SU-DHL-6 (cell line): ENCODE measurements around the gene TPSB2.
"Not testable (repeated sequence)": the region's sequence is repeated elsewhere in the genome, so short reads cannot be mapped to it uniquely, and the experiment has no call there.

Experiments used
- H2AFZ ChIP-seq: fragments of 200-600 bp; sonication (generic); 2 replicates; pipeline ENCODE4 v1.6.1; 2014; ENCODE audit warnings: low read depth, mild to moderate bottlenecking, moderate library complexity, mixed read lengths, antibody characterized with exemption, low read length; ENCODE audit not compliant: severe bottlenecking
- H3F3A ChIP-seq: fragments of 200-600 bp; shearing (Covaris generic); 2 replicates; pipeline ENCODE4 v1.6.0; 2016; ENCODE audit warnings: antibody characterized with exemption, mild to moderate bottlenecking; ENCODE audit not compliant: insufficient read depth
- H3K27ac ChIP-seq: fragments of 200-600 bp; sonication (generic); 2 replicates; pipeline ENCODE4 v1.5.1; 2016; ENCODE audit warnings: low read depth, mild to moderate bottlenecking, low read length, moderate library complexity, mixed read lengths
- H3K27me3 ChIP-seq: fragments of 200-600 bp; sonication (generic), shearing (Covaris generic); 2 replicates; pipeline ENCODE4 v1.6.0; 2014; ENCODE audit warnings: mild to moderate bottlenecking, low read length
- H3K36me3 ChIP-seq: fragments of 200-600 bp; sonication (generic); 2 replicates; pipeline ENCODE4 v1.6.1; 2014; ENCODE audit warnings: mild to moderate bottlenecking, low read length, mixed read lengths
- H3K4me2 ChIP-seq: fragments of 300-600, 200-600 bp; shearing (Covaris generic), sonication (generic); 2 replicates; pipeline ENCODE4 v1.6.0; 2014; ENCODE audit warnings: low read length, low read depth, mild to moderate bottlenecking; ENCODE audit not compliant: poor library complexity, severe bottlenecking
- H3K4me3 ChIP-seq: fragments of 200-600 bp; sonication (generic); 2 replicates; pipeline ENCODE4 v1.5.1; 2014; ENCODE audit warnings: antibody characterized with exemption, low read length, mild to moderate bottlenecking, mixed read lengths; ENCODE audit not compliant: insufficient read depth, poor library complexity, severe bottlenecking
- H3K79me2 ChIP-seq: fragments of 200-600 bp; sonication (generic); 2 replicates; pipeline ENCODE4 v1.6.1; 2014; ENCODE audit warnings: mild to moderate bottlenecking, low read length, moderate library complexity; ENCODE audit not compliant: insufficient read depth
- H3K9ac ChIP-seq: fragments of 200-600 bp; sonication (generic); 2 replicates; pipeline ENCODE4 v1.7.0; 2014; ENCODE audit warnings: mild to moderate bottlenecking, low read length
- H3K9me2 ChIP-seq: fragments of 200-600 bp; sonication (generic); replicated peaks from 2 replicates; pipeline ENCODE4 v1.6.1; 2014; ENCODE audit warnings: low read length; ENCODE audit not compliant: insufficient read depth
- H3K9me3 ChIP-seq: fragments of 200-600 bp; sonication (generic); 2 replicates; pipeline ENCODE4 v1.6.1; 2014; ENCODE audit warnings: low read length, mixed read lengths; ENCODE audit not compliant: insufficient read depth
- H4K20me1 ChIP-seq: fragments of 200-600 bp; sonication (generic); 2 replicates; pipeline ENCODE4 v1.6.1; 2014; ENCODE audit warnings: low read depth, mild to moderate bottlenecking, antibody characterized with exemption, low read length, moderate library complexity, mixed read lengths
- EZH2phosphoT487 ChIP-seq: fragments of 200-600 bp; sonication (generic), shearing (Covaris generic); conservative IDR thresholded peaks from 2 replicates; pipeline ENCODE4 v1.6.1; 2018; ENCODE audit warnings: mild to moderate bottlenecking, antibody characterized with exemption, low read length, moderate library complexity, mixed read lengths
- TF ChIP-seq, protein P1 (sequence below): fragments of 200-600 bp; sonication (generic); IDR thresholded peaks from one replicate; pipeline ENCODE4 v1.5.1; 2017; ENCODE audit warnings: antibody characterized with exemption, mild to moderate bottlenecking, low read length, moderate library complexity; ENCODE audit not compliant: insufficient read depth, poor library complexity, severe bottlenecking

The TPSB2 gene

DNA sequence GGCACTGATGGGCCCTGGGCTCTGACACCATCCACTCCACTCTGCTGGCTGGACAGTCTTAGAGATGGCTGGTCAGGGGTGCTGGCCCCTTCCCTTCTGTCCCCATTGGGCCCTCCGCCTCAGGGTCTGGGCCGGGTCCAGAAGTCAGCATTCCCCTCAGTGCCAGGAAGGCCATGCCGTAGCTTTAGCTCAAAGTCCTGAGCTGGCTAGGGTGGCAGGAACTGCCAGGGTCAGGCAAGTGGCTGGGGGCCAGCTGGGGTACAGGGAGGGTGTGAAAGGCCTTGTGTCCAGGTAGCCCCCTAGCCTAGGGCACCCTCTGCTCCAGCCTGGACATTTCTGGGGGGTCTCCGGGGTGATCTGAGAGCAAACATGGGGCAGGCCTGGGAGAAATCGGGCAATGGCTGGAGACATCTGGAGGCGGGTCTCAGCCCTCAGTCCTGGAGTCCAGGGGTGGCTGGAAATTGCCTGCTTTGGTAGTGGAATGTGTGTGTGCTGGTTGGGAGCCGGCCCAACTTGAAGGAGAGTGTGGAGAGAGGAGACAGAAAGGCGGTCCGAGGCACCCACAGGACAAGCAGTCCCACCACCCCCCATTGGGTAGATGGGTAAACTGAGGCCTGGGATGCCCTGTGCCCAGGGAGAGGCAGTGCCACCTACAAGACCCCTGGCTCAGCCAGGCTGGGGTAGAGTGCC, 37.5 kb downstream of the TPSB2 start:
- Histone ChIP-seq H3F3A (no peaks in the 10 kb centered on the region), H3K27ac (no peak overlapping the region), H2AFZ (no peak overlapping the region), H3K4me3 (no peak overlapping the region), H3K9me3 (no peaks in the 10 kb centered on the region), H3K36me3 (no peaks in the 10 kb centered on the region), H4K20me1 (no peaks in the 10 kb centered on the region), H3K27me3 (no peaks in the 10 kb centered on the region), H3K9me2 (no peaks in the 10 kb centered on the region), H3K9ac (no peak overlapping the region), H3K79me2 (no peaks in the 10 kb centered on the region), H3K4me2 (no peak overlapping the region)
- TF ChIP-seq EZH2phosphoT487: no peak
- TF ChIP-seq, protein P1, sequence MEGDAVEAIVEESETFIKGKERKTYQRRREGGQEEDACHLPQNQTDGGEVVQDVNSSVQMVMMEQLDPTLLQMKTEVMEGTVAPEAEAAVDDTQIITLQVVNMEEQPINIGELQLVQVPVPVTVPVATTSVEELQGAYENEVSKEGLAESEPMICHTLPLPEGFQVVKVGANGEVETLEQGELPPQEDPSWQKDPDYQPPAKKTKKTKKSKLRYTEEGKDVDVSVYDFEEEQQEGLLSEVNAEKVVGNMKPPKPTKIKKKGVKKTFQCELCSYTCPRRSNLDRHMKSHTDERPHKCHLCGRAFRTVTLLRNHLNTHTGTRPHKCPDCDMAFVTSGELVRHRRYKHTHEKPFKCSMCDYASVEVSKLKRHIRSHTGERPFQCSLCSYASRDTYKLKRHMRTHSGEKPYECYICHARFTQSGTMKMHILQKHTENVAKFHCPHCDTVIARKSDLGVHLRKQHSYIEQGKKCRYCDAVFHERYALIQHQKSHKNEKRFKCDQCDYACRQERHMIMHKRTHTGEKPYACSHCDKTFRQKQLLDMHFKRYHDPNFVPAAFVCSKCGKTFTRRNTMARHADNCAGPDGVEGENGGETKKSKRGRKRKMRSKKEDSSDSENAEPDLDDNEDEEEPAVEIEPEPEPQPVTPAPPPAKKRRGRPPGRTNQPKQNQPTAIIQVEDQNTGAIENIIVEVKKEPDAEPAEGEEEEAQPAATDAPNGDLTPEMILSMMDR: no peak

GRCh38 chr16:1190789-1191188, 39.2 kb downstream of the TPSB2 start:
- H2AFZ ChIP-seq, H3K27me3 ChIP-seq: not testable (repeated sequence)

DNA sequence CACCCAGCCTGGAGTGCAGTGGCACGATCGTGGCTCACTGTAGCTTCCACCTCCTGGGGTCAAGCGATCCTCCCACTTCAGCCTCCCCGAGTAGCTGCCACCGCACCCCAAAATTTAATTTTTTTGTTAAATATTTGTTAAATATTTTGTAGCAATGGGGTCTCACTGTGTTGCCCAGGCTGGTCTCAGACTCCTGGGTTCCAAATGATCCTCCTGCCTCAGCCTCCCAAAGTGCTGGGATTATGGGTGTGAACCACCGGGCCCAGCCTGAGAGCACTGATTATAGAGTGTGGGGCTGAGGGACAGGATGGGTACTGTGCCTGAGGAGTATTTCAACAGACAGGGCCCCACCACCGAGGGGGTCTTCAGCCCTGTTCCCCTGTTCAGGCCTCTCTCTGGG, 40.5 kb downstream of the TPSB2 start:
- H3K79me2 ChIP-seq: no peaks in the 10 kb centered on the region
- H3K36me3 ChIP-seq: no peaks in the 10 kb centered on the region
- H3K4me2 ChIP-seq: no peak overlapping the region
- TF ChIP-seq, protein P1: no peak
- no peak for TF ChIP-seq EZH2phosphoT487
- H3K27me3 ChIP-seq: no peaks in the 10 kb centered on the region
- no peak overlapping the region for H3K27ac ChIP-seq
- H4K20me1 ChIP-seq: no peaks in the 10 kb centered on the region
- H3K4me3 ChIP-seq: no peak overlapping the region
- H3K9me2 ChIP-seq: no peaks in the 10 kb centered on the region
- H3K9ac ChIP-seq: no peak overlapping the region
- H3K9me3 ChIP-seq: no peaks in the 10 kb centered on the region
- no peaks in the 10 kb centered on the region for H3F3A ChIP-seq
- no peak overlapping the region for H2AFZ ChIP-seq

More at GRCh38 chr16:1190789-1191188, 39.2 kb downstream of the TPSB2 start:
- H3K9me2 ChIP-seq, H3F3A ChIP-seq, H3K27ac ChIP-seq, H3K9ac ChIP-seq, H3K79me2 ChIP-seq, H3K4me2 ChIP-seq, H3K4me3 ChIP-seq, H3K36me3 ChIP-seq, H3K9me3 ChIP-seq, H4K20me1 ChIP-seq: not testable (repeated sequence)

DNA sequence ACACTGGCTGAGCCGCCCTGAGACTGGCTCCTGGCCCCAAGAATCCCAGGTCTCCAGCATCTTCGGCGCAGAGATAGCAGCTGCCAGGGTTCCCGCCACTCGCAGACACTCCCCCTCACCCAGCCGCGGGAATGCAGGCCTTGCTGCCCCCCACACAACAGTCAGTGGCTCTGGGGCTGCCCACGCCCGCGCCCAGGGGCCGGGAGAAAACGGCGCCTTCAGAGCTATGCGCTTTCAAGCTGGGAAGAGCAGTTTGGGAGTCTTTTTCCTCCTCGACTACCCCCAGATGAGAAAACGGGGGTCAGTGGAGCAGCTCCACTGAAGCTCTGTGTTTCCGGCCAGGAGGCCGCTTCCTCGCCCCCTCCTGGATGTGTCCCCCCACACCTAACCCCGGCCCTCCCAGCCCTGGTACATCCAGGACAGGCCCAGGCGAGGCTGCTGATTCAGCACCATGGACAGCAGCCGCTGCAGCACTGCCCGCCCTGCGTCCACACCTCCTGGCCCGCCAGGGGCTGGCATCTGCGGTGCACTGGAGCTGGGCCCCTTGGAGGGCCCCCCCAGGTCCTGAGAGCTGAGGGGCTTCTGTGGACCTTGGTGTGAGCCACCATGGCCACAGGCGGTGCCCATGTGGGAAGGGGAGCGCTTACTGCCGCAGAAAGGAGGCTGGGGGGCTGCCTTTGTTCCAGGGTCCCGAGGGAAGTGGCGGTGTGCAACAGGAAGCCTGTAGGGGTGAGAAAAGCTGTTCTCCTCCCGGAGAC, 41.4 kb downstream of the TPSB2 start:
- H4K20me1 ChIP-seq: no peaks in the 10 kb centered on the region
- no peaks in the 10 kb centered on the region for H3K9me3 ChIP-seq
- H2AFZ ChIP-seq: no peak overlapping the region
- H3K9ac ChIP-seq: no peak overlapping the region
- H3K79me2 ChIP-seq: no peaks in the 10 kb centered on the region
- H3K27ac ChIP-seq: no peak overlapping the region
- H3F3A ChIP-seq: no peaks in the 10 kb centered on the region
- H3K4me3 ChIP-seq: no peak overlapping the region
- no peaks in the 10 kb centered on the region for H3K27me3 ChIP-seq
- no peak overlapping the region for H3K4me2 ChIP-seq
- no peaks in the 10 kb centered on the region for H3K9me2 ChIP-seq
- no peak for TF ChIP-seq EZH2phosphoT487
- TF ChIP-seq, protein P1: no peak
- H3K36me3 ChIP-seq: no peaks in the 10 kb centered on the region

- not testable (repeated sequence) for H3K9me2 ChIP-seq, H3K27ac ChIP-seq, H3K4me2 ChIP-seq, H3K4me3 ChIP-seq, H3F3A ChIP-seq, H3K9ac ChIP-seq, H3K79me2 ChIP-seq, H3K36me3 ChIP-seq, H4K20me1 ChIP-seq, H3K9me3 ChIP-seq, H3K27me3 ChIP-seq, H2AFZ ChIP-seq
Measured at GRCh38 chr16:1185460-1186207, 44.4 kb downstream of the TPSB2 start.
